GM12891 (cell line): ENCODE data around the gene SRP68.
A peak's percentile ranks its signal among the peaks of the same experiment; 100 is the strongest.

ENCODE experiments used
- DNase-seq: peaks from one replicate; pipeline ENCODE4 v3.0.0; 2011; ENCODE audit warnings: low spot score; ENCODE audit not compliant: insufficient read length
- FAIRE-seq: peaks from 2 replicates; lab custom pipeline; 2011; peaks lifted over from hg19 to GRCh38; lab: Jason Lieb, UNC
- PAX5 ChIP-seq: IDR thresholded peaks from 2 replicates; pipeline ENCODE4 v1.6.1; 2011; ENCODE audit warnings: low read length, moderate library complexity, mild to moderate bottlenecking; ENCODE audit not compliant: insufficient read depth, severe bottlenecking
- POLR2A ChIP-seq: IDR thresholded peaks from 2 replicates; pipeline ENCODE4 v1.6.1; 2011; ENCODE audit warnings: low read depth, low read length, control low read depth
- POLR2AphosphoS5 ChIP-seq: IDR thresholded peaks from 2 replicates; pipeline ENCODE4 v1.6.1; 2011; ENCODE audit warnings: low read depth, low read length, control low read depth
- POU2F2 ChIP-seq: IDR thresholded peaks from 2 replicates; pipeline ENCODE4 v1.6.1; 2011; ENCODE audit warnings: low read depth, mild to moderate bottlenecking, control low read depth, low read length, moderate library complexity
- SPI1 ChIP-seq: IDR thresholded peaks from 2 replicates; pipeline ENCODE4 v1.6.1; 2011; ENCODE audit warnings: low read depth, low read length, control low read depth
- TAF1 ChIP-seq: IDR thresholded peaks from 2 replicates; pipeline ENCODE4 v1.6.1; 2011; ENCODE audit warnings: low read depth, low read length, control low read depth

Gene SRP68

DNA sequence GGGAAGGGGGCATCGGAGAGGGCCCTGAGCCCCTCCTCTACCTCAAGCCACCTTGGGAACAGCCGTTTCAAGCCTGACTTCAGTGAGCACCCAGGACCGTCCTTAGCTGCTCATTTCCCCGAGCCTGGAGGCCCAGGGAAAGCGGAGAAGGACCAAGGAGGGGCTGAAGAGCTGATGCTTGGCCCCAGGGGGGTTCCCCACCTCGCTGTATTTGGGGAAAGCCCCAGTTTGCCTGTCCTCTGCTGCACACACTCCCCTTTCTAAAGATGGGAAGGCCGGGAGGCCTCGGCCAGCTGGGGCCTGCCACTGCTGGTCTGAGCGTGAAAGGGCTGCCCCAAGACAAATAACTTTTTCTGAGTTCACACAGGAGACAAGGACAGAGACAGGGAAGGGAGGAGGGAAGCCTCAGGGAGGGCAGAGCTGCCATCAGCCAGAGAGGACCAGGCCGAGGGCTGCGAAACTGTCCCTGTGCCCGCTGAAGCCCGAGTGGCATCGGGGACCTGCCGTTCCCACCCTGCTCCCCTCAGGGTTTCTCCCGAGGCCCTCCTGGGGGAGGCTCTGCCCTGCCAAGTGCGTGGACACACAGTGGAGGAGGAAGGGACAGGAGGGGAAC, 18.3 kb upstream of the SRP68 start:
- no peak for DNase-seq
- TF ChIP-seq POLR2AphosphoS5 (no peak), PAX5 (no peak), TAF1 (no peak), POU2F2 (no peak), POLR2A (no peak), SPI1 (no peak)
- no peak for FAIRE-seq

DNA sequence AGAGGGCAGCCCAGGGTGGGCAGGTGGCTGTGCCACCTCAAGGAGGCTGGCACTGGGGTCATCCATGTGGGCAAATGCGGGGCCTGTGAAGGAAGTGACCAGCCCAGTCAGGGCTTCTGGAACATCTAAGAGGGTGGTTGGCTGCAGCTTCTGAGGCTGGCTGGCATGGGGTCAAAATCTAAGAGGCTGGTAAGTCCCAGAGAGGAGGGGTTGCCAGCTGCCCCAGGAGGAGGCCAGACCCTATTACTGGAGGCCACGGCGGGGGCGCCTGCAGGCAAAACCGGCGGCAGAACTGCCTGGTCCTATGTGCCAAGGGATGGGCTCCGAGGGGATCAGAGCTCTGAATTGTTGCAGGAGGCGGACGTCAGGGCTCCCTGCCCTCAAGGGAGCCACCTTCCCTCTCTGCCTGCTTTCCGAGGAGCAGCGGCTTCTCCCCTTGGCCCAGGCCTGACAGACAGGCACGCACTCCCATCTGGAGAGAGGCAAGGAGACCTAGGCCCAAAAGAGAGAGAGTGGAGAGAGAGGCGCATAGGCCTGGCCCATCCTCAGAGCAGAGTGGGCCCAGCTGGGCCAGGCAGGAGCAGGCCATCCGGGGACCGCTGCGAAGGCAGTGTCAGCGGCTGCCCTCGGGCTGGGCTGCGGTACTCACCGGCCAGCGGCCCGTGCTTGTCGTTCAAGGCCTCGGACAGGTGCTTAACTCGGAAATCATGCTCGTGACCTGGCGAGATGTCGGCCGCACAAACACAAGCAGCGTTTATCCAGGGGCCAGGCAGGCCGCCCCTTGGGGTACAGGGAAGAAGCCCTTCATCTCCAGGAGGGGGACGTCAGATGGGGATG, 17.6 kb upstream of the SRP68 start:
- FAIRE-seq (no peak), DNase-seq (no peak)
- TF ChIP-seq PAX5 (no peak), TAF1 (no peak), SPI1 (no peak), POLR2A (no peak), POU2F2 (no peak), POLR2AphosphoS5 (no peak)

GRCh38 chr17:76088868-76089576, 16.7 kb upstream of the SRP68 start:
- no peak for TF ChIP-seq POU2F2
- no peak for TF ChIP-seq TAF1
- TF ChIP-seq POLR2AphosphoS5 = no peak
- TF ChIP-seq POLR2A = no peak
- no peak for TF ChIP-seq PAX5
- TF ChIP-seq SPI1 = no peak
- FAIRE-seq = no peak
- DNase-seq = no peak

- FAIRE-seq = no peak
- DNase-seq = peak; percentile 22
- TF ChIP-seq PAX5 (no peak), POLR2A (no peak), POLR2AphosphoS5 (no peak), SPI1 (no peak), TAF1 (no peak), POU2F2 (no peak)
These were observed 15.9 kb upstream of the SRP68 start for GRCh38 chr17:76088041-76088867.

- FAIRE-seq = no peak
- no peak for DNase-seq
- TF ChIP-seq POLR2A = no peak
- no peak for TF ChIP-seq PAX5
- no peak for TF ChIP-seq POU2F2
- TF ChIP-seq POLR2AphosphoS5 = no peak
- no peak for TF ChIP-seq TAF1
- no peak for TF ChIP-seq SPI1
These were observed 15.2 kb upstream of the SRP68 start for GRCh38 chr17:76087531-76087930.

DNA sequence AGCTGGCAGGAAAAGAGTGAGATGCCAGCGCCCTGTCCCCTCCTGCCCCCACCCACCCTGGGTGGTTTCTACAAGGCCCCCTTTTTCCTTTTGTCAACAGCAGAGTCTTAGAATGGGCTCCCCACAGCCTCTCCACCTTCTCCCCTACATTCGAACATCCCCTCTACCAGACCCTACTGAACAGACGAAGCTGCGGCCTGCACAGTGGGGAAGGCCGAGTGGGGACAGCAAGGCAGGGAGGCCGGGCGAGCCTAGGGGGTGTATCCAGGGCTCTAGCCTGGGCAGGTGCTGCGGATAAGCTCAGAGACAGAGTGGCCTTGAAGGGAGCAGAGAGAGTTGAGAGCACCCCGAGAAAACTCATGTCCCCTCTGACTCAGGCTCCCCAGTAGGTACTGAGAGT, 14.1 kb upstream of the SRP68 start:
- TF ChIP-seq POLR2A (no peak), POU2F2 (no peak), POLR2AphosphoS5 (no peak), TAF1 (no peak), SPI1 (no peak), PAX5 (no peak)
- DNase-seq = no peak
- no peak for FAIRE-seq

GRCh38 chr17:76085731-76086366, 13.5 kb upstream of the SRP68 start:
- TF ChIP-seq TAF1 (no peak), PAX5 (no peak), SPI1 (no peak), POLR2AphosphoS5 (no peak), POLR2A (no peak), POU2F2 (no peak)
- no peak for FAIRE-seq
- DNase-seq = no peak

DNA sequence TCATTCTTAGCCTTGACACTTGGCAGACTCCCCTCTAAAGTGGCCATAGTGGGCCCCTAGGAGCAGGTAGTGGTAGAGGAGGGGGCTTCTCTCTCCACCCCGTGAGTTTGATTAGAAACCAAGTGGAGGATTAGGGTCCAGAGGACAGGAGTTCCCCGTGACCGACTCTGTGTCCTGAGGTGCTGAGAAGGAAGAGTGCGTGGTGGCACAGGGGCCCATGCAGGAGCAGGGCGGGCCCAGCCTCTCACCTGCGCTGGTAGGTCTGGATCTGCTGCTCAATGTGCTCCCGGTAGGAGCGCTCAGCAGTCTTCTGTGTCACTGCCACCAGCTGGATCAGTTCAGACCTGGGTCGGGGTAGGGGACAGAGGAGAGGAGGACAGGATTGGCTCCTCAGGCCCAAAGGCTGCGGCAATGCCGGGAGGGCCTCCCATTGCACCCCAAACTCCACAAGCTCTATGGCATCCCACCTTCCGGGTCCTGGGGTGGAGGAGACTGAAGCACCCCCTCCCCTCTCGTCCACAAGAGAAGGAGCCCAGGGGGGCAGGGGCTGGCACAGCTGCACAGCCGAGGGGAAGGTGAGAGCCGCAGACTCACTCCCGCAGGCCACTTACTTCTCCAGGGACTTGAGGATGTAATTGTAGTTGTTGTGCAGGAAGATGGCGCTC, 12.9 kb upstream of the SRP68 start:
- FAIRE-seq (no peak), DNase-seq (no peak)
- TF ChIP-seq POLR2A = no peak
